ENCODE data around the gene PRKAG2.

- TF ChIP-seq, protein P1, sequence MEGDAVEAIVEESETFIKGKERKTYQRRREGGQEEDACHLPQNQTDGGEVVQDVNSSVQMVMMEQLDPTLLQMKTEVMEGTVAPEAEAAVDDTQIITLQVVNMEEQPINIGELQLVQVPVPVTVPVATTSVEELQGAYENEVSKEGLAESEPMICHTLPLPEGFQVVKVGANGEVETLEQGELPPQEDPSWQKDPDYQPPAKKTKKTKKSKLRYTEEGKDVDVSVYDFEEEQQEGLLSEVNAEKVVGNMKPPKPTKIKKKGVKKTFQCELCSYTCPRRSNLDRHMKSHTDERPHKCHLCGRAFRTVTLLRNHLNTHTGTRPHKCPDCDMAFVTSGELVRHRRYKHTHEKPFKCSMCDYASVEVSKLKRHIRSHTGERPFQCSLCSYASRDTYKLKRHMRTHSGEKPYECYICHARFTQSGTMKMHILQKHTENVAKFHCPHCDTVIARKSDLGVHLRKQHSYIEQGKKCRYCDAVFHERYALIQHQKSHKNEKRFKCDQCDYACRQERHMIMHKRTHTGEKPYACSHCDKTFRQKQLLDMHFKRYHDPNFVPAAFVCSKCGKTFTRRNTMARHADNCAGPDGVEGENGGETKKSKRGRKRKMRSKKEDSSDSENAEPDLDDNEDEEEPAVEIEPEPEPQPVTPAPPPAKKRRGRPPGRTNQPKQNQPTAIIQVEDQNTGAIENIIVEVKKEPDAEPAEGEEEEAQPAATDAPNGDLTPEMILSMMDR (IDR thresholded peaks at IDR 0.05): no peak
- no peak for TF ChIP-seq POLR2A (IDR thresholded peaks at IDR 0.05)
These were observed 18.2 kb upstream of the PRKAG2 start for GRCh38 chr7:151895008-151895630.

Data from thyroid gland (tissue), 4 donors.